Head of caudate nucleus (tissue), 42 donors: Measurements from ENCODE around the gene TES.

Source experiments
- DNase-seq, 42 donors: peaks; one replicate each; pipeline versions ENCODE4 v3.0.0 to v3.0.0-alpha.2; 2020 to 2021; ENCODE audit warnings: mixed read lengths in 7 of 42
- intact Hi-C: fragments of 100-400 bp; cut with DNase I; formaldehyde crosslinking; loops from one replicate; pipeline ENCODE4 v1.15.0; 2022

Gene TES

DNA sequence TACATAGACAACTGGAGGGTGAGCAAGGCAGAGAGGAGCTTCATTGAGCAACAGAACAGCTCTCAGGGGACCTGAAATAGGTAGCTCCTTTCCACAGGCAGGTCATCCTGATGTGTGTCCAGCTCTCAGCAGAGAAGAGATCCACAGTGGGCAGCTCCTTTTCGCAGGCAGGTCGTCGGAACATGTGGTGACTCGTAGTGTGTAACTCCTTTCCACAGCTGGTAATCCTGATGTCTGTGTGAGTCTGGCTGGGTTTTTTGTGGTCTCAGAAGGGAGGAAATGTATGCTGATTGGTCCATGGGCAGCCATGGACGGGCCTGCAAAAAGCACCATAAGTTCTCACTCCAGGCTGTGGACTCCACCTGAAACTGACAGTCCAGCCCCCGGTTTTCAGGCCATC is 24.4 kb upstream of the TES start:
- intact Hi-C loops = no loop called here
- no peak for DNase-seq

DNA sequence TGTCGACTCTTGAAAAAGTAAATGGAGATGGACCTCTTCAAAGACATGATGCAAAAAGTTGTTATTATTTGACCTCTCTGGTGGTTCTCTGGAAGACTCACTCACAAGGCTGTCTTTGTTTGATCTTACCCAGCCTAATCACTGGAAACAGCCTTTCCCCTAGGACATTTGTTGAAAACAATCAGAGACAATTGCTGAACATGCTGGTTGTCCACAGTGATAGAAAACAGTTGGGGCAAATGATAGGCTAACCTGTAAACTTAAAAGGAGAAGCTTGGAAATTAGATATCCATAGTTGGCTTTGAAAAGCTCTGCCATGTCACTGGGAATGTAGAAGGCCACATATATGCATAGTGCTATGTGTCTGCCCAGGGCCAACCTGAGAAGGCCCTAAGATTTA is 22.9 kb upstream of the TES start:
- intact Hi-C loops = no loop called here
- DNase-seq = no peak

DNA sequence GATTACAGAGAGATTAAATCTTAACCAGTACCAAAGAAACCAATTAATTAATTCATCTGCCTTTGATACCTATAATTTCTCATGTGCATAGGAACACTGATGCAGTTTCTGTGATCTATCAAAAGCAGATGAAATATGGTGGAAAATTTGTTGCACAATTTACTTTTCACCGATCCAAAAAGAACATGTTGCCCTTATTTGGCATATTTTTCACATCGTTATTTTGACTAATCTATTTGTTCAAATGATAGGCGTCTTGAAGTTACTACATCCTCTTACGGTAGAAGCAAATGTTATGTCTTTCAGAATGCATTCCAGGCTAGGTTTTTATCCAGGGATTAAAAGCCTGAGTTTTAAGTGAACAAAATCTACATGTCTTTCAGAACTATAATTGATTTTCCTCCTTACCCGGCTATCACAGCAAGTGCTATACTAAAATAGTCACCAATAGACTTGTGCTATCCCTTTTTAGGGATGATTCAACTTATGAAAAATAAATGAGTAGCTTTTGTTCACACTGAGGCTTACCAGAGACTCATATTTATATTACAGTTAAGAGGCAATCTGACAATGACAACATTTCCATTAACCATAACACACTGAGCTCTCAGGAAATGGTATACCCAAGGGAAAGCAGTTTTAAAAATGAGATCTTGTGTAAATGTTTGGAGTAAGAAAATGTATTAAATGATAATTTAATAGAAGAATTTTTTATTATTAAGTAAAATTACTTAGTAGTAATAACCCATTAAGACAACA is 16.8 kb upstream of the TES start:
- DNase-seq = no peak
- intact Hi-C loops = no loop called here

DNA sequence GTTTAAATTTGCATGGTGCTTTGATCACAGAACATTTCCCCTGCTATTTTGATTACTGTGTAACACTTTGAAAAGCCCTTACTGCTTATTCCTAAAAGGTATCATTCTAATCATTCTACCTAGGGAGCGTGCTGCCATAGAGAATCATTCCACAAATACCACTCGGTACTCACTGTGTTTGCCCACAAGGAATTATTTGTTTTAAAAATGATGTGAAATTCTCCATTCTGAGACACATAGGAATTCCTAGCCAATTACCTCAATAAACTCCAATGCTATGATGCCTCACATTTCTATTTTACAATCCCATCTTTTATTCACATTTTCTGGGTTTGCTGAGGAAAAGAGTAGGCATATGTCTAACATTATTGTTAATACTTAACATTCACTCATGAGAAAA is 16.2 kb upstream of the TES start:
- DNase-seq = no peak
- intact Hi-C loops = no loop called here

DNA sequence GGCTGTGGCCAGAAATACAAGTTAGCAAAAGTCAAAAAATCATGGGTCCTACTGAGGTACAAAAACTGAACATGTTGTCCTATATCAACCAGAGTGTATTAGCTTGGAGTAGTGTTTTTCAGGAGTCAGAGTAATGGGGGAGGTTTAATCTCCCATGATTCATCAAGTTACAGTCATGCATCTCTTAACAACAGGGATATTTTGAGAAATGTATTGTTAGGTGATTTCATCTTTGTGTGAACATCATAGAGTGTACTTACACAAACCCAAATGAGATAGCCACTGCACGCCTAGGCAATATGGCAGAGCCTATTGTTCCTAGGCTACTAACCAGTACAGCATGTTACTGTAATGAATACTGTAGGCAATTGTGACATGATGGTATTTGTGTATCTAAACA is 14.9 kb upstream of the TES start:
- DNase-seq = no peak
- intact Hi-C loops = no loop called here

DNA sequence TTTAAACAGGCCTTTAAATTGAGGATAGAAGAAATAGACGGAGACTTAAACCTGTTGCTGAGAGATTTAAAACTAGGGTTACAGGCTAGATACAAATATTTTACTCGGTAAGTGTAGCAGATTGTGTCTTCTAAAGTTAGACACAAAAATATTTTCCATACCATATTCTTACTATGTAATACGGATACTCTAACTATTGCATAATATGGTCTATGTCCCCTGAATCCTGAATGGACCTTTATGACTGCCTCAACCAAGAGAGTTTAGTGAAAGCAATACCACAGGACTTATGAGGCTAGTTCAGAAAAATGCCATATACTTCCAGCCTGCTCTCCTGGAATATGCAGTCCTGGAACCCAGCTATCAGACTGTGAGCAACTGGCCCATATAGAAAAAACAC is 13.4 kb upstream of the TES start:
- intact Hi-C loops = no loop called here
- no peak for DNase-seq

DNA sequence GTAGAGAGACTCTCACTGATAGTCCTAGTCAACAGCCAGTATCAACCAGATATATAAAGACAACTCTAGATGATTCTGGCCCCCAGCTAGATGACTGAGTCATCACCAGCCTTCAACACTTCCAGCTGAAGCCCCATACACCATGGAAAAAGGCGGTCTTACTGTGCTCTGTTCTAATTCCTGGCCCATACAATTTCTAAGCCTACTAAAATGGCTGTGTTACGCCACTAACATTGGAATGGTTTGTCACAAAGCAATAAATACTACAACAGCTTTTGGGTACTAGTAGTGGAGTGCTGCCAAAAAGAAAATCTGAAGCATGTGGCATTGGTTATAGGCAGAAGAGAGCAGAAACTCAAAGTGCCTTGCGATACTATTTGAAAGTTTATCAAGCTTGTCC is 13.0 kb upstream of the TES start:
- intact Hi-C loops = no loop called here
- no peak for DNase-seq

DNA sequence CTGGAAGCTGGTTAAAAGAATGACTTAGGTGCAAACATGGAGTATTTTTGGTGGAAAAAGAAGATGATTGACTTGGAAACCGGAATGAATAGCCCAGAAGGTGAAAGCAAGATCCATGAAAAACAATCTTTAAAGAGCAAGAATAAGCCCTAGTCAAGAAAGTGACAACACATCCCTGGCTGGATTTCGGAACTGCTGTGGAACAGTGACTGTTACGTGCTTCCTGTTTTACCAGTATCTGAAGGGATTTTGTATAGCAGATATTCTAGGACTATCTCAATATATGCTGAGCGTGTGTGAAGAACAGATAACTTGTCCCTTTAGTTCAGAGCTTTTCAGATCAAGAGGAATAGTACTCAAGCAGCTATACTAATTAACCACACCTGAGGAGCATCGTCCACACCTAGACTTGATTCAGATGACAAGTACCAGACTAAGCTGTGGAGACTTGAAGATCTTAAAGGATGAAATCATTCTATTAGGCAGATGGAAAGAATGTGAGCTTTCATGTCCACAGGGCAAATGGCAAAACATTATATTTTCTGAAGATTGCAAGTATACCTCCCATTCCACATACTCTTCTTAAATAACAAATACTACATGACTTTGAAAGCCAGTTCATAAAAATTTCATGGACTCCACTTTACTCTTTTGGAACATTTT is 11.5 kb upstream of the TES start:
- no peak for DNase-seq
- intact Hi-C loops = no loop called here

DNA sequence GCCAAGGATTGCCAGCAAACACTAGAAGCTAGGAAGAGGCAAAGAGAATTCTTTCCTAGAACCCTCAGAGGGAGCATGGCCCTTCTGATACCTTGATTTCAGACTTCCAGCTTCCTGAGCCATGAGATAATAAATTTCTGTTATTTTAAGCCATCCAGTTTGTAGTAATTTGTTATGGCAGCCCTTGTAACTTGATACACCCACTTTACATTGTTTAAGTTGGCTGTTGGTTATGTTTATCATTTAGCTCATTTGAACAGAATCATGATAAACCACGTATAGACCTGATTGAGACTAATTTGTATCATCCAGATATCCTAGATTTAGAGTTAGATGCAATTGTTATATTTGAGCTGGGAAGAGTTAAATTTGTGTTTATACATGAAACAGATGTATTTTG is 9.4 kb upstream of the TES start:
- intact Hi-C loops = no loop called here
- no peak for DNase-seq

DNA sequence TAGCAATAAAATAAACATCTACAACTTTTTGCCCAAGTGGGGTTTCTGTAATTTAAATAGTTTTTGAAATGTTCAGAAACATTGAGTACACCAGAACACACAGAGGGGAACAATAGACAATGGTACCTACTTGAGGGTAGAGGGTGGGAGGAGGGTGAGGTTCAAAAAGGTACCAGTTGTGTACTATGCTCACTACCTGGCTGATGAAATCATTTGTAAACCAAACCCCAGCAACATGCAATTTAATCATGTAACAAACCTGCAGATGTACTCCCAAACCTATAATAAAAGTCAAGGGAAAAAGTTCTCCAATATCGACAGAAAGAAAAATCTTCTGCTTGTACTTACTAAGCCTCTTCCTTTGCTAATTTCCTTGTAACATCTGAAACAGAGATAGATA is 4.2 kb upstream of the TES start:
- DNase-seq = no peak
- intact Hi-C loops = no loop called here

DNA sequence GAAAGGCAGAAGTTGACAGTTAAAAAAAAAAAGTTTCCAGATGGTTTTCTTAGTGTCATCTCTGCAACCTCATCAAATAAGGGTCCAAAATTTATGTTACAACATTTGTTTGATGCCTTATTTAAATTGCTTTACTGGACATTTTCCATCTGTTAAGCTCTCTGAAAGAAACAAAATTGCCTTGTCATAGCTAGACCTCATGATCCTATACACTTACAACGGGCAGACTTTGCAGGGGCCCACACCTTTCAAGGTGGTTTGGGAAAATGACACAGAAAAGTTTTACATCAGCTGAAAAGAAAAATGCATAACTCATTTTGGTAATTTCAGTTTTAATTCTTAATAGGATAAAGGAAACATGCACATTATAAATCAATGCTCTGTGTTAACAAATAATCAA is 1.4 kb upstream of the TES start:
- intact Hi-C loops = no loop called here
- no peak for DNase-seq

DNA sequence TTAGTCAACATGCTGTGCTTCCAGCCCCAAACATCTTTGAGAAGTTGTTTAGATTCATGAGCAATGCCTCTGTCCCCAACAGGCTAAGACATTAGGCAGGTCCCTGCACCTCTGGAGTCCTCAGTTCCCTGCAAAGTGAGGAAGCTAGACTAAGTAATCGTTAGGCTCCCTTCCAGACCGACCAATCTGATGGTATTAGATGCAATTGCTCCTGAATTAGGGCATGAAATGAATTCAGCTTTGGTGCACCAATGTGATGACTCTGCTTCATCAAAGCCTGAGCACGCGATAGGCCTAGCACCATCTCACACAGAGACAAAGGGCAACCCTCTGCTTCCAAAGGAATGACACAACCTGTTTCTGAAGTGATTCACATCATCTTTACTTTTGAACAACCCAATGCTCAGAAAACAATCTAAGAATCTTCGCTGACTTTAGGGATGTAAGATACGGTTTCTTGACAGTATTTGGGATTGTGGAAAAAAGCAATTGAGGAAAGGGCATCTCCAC is 723 bp upstream of the TES start:
- DNase-seq = no peak
- intact Hi-C loops = no loop called here

DNA sequence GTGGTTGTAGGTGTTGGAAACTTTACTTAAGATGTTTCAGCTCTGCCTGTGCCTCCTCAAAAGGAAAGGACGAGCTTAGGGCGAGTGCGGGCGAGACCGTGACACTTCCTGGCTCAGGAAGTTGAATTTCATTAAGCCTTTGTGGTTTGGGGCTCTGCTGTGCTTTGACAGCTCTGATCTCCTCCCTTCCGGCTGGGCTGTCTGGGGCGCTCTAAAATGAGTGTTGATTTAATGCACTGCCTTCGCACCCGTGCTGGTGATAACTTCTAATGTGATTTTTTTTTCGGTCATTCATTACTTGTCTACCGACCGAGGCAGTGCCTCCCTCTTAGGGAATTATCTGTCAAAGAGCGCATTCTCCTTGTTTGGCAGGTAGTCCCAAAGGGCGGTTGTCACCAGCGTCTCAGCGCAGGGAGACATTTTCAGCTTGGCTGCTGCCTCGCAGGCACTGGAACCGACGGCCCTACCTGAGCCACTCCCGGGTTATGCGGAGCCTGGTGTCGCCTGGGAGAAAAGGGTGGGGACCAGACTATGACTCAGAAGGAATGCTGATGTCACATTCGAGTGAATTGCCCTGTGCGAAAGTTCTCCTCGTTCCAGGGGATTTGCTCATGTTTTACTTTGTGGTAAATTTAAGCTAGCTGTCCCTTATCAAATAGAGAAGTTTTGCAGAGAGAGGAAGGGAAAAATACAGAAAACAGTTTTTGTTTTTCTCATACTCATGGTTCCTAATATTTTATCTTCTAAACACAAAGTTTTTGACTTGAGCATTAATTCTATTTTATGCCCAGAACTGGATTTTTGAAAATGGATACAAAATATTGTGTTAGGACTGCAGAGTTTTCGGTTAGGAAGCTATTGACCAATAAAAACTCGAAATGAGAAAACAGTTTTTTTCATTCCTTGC is 920 bp downstream of the TES start:
- intact Hi-C loops = no loop called here
- DNase-seq = peak in 33 of 42 donors; percentile 2 to 58 (median 21)

DNA sequence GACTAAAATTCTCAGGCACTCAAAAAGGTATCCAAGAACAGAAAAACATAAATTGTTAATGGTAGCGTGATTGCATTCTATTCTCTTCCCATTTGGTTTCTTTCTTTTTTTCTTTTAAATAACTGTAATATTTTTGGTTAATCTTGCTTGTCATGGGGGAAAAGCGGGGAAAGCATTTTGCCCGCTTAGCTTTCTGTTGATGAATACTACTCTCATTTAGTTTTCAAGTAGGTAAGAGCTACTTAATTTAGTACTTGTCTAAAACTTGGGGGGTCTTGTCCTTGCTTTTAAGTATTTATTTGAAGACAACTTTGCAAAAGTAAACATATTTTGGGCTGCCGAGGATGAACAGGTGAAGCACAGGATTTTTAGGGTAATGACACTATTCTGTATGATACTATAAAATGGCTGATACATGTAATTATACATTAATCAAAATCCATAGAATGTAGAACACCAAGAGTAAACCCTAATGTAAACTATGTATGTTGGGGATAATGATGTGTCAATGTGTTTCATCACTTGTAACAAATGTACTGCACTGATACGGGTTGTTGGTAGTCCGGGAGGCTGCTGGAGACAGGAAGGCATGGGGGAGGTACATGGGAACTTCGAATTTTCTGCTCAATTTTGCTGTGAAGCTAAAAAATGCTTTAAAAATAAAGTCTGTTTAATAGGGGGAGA is 1.7 kb downstream of the TES start:
- intact Hi-C loops = no loop called here
- DNase-seq = no peak

DNA sequence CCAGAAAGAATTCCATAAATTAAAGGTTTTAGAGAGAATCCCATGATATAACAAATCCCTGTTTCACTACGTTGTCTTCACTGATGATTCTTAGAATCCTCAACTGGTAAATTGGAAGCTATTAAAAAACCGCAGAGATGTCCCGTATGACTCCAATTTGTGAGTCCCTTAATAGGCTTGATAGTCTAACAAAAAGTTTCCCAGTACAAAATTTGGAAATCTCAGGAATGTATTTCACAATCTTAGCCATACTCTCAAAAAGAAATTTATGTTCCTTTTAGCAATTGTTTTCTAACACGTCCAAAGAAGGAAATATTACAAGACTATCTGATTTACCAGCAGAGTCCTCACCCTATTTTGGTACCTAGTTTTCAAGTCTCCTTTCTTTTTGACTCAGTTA is 2.5 kb downstream of the TES start:
- no peak for DNase-seq
- intact Hi-C loops = no loop called here

DNA sequence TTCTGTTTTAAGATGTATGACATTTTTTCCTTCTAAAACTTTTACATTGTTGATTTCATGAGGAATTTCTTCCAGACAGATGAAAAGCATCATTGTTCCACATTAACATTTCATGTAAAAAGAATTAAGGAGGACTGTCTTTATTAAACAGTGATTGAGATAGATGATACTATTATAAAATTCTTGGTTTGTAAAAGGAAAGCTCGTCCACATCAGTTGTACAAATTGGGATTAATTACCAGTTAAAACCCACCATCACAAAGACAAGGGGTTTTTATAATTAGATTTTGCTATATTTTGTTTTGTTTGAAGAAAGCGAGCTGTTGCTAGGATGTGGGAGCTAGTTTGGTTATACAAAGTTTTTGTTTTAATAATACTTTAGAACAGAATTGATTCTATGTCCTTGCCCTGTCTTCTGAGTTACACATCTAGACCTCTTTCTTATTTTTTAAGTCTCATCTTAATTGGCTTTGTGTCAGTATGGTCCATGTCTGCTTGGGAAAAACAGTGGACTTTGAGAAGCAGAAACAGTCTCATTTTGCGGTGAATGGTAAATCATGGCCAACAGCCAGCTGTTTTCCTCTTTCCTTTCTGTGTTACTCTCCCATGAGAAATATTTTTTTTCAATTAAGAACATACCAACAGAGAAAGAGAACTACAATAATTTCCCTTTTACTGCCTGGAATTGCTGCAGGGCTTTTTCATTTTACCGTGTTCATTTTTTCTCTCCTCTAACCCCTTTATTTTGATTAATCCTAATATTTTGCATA is 3.2 kb downstream of the TES start:
- intact Hi-C loops = no loop called here
- no peak for DNase-seq

DNA sequence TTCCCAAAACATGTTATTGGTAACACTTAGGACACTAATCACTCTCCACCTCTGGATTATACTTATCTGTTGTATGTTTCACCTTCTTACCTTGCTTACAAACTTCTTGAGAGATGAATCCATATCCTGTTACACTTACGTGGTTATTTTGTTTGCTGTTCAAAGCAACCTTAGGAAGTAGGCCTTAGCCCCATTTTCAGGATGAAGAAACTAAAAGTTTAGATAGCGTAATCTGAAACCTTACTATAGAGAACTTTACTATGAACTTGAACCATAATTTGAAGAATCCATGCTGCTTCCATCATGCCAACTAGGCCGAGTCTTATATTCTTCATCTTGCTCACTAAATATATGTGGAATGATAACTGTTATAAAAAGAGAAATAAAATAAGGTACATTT is 4.6 kb downstream of the TES start:
- DNase-seq = no peak
- intact Hi-C loops = no loop called here

DNA sequence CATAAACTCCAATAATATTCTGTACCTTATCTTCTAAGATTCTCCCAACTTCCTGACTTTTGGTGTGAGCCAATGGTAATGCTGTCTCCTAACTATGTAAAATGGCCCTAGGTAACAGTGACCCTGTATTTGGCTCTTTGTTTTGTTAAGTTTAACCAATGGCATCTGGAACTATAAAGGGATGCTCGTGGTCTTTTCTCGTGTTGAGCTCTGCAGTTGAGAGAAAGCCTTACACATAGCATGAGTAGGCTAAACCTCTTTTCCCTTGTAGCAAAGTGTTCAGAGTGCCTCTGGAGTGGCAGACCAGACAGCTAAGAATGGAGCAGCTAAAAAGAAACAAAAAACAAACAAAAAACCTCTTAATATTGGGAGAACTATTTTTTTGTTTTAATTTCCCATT is 5.2 kb downstream of the TES start:
- DNase-seq = no peak
- intact Hi-C loops = no loop called here
